Fibroblast of upper back skin (primary cell): ENCODE results near the gene TBCK.
A peak's percentile ranks its signal among the peaks of the same experiment; 100 is the strongest.

Experiments used
- DNase-seq: peaks from one replicate; pipeline ENCODE4 v3.0.0-alpha.2; 2013

TBCK gene

GRCh38 chr4:106109929-106110328 lies 206.1 kb downstream of the TBCK start:
- DNase-seq: no peak

- no peak for DNase-seq
Observed at GRCh38 chr4:106105697-106106096, 210.3 kb downstream of the TBCK start.

- no peak for DNase-seq
Observed at GRCh38 chr4:106104276-106104675, 211.7 kb downstream of the TBCK start.

DNA sequence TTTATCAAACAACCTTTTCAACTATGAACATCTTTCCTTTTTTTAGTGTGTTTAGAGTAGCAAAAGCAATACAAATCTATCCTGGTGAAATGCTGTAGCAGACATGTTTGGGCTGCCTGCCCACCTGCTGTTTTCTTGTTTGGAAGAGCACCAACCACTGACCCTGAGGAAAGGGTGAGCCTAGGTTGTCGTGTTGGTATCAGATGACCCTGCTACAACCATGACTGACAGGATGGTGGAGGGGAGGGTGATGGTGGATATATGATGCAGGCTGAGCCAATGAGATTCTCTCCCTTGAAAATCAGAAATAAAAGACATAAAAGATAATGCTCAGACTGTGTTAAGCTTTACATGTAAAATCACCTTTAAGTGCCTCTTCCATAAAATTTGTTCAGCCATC lies 219.6 kb downstream of the TBCK start:
- DNase-seq: no peak

GRCh38 chr4:106095408-106095807 lies 220.6 kb downstream of the TBCK start:
- DNase-seq: peak; percentile 4

DNA sequence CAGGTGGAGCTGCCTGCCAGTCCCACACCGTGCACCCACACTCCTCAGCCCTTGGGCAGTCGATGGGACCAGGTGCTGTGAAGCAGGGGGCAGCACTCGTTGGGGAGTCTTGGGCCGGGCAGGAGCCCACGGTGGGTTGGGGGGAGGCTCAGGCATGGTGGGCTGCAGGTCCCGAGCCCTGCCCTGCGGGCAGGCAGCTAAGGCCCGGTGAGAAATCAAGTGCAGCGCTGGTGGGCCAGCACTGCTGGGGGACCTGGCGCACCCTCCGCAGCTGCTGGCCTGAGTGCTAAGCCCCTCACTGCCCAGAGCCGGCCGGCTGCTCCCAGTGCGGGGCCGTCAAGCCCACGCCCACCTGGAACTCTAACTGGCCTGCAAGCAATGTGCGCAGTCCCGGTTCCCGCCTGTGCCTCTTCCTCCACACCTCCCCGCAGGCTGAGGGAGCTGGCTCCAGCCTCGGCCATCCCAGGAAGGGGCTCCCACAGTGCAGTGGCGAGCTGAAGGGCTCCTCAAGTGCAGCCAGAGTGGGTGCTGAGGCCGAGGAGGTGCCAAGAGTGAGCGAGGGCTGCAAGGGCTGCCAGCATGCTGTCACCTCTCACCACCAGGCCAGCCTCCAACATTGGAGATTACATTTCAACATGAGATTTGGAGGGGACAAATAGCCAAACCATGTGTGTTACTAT lies 223.5 kb downstream of the TBCK start:
- DNase-seq: no peak

- DNase-seq: no peak
Observed at GRCh38 chr4:106090826-106091225, 225.2 kb downstream of the TBCK start.

DNA sequence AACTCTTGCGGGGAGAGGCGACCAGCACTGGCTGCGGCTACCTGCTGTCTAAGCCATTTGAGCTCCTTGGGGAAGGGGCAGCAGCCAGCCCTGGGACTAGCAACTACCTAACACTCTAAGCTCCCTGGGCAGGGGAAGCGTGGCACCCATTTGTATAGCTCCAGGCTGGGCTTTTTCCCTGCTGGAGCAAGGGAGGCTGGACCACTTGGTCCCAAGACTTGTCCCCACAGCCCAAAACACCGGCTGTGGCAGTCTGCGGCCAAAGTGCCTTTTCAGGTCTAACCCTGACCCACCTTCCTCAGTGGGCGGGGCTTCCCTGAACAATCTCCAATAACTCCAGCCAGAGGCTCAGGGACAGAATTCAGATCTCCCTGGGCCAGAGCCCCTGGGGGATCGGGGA lies 232.9 kb downstream of the TBCK start:
- DNase-seq: no peak

DNA sequence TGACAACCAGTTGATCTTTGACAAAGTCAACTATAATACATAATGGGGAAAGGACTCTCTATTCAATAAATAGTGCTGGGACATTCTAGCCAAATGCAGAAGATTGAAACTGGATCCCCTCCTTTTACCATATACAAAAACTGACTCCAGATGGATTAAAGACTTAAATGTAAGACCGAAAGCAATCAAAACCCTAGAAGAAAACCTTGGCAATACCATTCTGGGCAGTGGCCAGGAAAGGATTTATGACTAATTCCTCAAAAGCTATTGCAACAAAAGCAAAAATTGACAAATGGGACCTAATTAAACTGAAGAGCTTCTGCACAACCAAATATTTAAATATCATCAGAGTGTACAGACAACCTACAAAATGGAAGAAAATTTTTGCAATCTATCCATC lies 235.6 kb downstream of the TBCK start:
- no peak for DNase-seq

DNA sequence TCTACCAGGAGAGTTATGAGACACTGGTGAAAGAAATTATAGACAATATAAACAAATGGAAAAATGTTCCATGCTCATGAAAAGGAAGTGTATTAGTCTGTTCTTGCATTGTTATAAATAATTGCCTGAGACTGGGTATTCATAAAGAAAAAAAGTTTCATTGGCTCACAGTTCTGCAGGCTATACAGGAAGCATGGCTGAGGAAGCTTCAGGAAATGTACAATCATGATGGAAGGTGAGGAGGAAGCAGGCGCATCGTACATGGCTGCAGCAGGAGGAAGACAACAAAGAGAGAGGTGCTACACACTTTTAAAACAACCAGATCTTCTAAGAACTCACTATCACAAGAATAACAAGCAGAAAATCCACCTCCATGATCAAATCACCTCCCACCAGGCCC lies 236.4 kb downstream of the TBCK start:
- no peak for DNase-seq

GRCh38 chr4:106065018-106065417 lies 251.0 kb downstream of the TBCK start:
- no peak for DNase-seq

- DNase-seq: peak; percentile 74
Observed at GRCh38 chr4:106063009-106063408, 253.0 kb downstream of the TBCK start.

DNA sequence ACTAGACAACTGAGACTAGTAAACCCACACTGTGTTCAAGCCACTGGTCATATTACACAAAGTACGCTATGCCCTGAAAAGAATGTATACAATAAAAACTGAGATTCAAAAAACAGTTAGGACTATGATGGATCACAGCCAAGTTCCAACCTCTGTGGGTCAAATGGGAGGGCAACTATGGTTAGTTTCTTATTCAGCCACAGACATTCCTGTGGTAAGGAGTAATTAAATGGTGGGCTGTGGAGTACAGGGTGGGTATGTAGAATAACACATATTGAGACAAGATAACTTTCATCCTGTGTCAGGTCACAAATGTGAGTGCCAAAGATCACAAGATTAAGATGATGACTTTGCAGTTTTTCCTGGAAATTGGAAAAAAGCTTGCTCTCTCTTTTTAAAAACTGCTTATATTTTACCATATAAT lies 253.5 kb downstream of the TBCK start:
- DNase-seq: peak; percentile 88

DNA sequence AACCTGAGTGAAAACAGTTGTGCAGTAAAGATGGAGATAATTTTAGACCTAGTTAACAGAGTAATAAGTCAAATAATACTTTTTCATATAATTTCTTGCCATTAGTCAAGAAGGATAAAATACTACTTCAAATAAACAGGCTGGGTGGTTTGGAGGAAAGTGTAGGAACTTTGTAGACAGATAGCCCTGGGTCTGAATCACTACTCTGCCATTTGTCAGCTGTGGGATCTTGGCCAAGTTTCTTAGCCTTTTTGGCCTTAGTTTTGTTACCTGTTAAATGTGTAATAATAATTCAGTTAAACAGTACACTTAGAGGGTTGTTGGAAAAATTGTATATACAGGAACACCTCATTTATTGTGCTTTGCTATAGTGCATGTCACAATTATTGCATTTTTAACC lies 257.1 kb downstream of the TBCK start:
- no peak for DNase-seq

GRCh38 chr4:106056914-106057313 lies 259.1 kb downstream of the TBCK start:
- DNase-seq: no peak

DNA sequence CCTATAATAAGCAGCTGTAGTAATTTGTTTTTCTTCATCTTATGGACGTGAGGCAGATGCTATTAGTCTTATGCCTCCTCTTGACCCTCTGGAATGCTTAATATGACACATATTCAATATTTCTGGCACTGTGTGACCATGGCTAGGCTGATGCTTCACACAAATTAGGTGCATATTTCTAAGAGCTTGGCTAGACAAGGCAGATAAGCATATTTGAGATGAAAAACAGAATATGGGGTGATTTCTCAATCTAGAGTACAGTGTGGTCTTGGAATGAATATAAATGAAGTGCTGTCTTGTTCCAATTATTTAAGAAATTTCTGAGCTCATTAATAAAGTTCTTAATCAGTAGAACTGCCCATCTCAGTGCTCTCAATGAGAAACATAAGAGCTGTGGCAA lies 264.5 kb downstream of the TBCK start:
- DNase-seq: no peak

- no peak for DNase-seq
Observed at GRCh38 chr4:106049490-106049889, 266.5 kb downstream of the TBCK start.

DNA sequence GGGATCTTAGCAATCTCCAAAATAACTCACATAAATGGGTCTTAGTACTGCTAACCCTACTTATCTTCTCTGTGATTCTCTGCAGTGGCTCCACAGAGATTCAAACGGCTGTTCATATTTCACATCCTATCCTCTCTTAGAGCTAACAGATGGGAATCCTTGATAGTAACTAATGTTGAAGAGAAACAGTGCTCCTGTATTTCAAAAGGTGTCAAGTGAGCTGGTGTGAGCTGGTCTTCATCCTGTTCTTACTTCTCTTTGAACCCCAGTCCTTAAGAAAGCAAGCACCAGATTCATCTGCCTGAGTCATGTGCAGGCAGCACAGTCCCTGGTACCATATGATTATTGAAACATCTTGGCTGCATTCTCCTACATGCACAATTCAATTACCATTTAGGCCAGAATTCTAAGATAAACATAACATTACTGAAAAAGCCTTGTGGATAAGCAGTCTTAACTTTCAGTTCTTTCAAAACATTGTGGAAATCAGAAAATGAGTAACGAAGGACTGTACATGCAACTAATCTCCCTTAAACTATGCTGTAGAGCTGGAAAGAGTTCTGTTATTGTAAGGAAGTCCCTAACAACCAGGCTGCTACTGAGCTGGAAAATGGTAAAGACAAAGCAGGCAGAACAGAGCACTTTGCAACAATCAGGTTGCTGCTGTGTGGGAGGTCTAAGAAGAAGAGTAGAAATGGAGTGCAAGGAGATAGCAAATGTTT lies 267.6 kb downstream of the TBCK start:
- DNase-seq: no peak

DNA sequence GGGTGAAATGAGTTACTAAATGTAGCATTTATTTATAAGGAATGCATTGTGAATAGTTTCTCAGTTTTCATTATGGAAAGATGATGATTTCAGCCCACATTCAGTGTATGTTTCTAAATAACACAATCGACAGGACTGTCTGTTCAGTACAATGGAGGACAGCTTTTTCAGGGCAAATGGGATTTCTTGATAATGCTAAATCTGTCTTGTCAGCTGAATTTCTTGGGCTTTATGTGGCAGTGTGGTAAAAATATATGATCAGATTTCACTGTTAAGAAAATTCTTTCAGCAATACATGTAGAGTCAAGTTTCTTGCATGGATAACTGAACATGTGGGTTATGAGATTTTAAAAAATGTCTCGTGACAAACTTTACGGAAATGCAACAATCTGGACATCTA lies 269.9 kb downstream of the TBCK start:
- DNase-seq: no peak

- DNase-seq: no peak
Observed at GRCh38 chr4:106041294-106042002, 274.6 kb downstream of the TBCK start.

DNA sequence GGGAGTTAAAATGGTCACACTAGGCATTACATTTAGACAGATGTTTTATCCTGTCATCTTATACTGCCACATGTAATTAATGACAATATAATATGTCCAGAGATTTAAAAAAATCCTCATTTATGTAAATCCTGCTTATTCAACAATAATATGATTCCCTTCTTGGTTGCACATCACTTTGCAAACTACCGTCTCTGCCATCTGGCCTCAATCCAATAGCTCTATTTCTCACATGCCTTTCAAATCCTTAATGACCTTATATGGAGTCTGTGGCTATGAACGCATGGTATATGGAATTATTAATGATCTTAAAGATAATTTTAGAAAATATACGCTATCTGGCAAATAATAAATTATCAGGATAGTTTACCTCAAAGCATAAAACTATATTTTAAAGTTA lies 276.2 kb downstream of the TBCK start:
- peak; percentile 64 for DNase-seq

DNA sequence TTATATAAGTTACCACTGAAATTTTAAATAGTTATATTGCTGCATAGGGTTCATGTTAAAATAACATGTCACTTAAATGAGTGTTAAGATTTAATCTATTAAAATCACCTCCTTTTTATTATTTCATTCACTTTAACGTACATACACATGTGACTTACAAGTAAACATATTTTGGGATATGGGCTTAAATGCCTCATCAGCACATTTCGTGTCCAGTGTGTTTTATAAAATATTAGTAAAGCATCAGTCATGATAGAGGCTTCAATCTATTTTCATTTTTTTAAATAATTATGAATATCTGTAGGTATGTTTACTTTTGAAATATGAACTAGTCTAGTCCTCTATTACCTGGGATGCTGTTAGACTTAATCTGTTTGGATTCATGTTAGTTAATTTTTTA lies 277.1 kb downstream of the TBCK start:
- no peak for DNase-seq

DNA sequence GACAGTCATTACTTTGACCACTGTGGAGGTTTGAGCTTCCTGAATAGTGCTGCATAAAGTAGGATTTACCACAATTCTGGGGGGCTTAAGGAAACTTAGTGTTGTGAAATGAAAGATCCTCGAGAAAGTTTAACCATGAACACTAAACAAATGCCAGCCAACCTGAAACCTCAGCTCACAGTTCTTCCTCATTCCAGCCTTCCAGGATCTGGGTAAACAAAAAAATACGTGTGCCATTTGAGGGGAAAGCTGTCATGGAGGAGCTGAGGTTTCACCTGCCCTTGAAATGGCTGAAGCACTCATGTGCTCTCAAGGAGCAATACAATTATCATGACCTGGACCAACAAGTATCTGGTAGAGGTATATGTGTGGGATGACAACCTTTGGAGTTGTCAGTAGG lies 278.0 kb downstream of the TBCK start:
- DNase-seq: no peak

GRCh38 chr4:106036848-106037247 lies 279.2 kb downstream of the TBCK start:
- DNase-seq: no peak
